K562 (cell line): ENCODE measurements around the gene PRM3. TPM values are rescaled to one million over a fixed set of nuclear protein-coding genes. Genes with fewer than 3 reads are reported as not detected.

Experiments used
- ATAC-seq: fragments of 200-7000 bp; cut with Tn5 transposase; 3 replicates; pipeline ENCODE4 v1.9.1; 2020; ENCODE audit warnings: moderate library complexity
- BruUV-seq: library from RNA; stranded (reverse); fragments of 400-500 nt; replicated peaks from 2 replicates; lab custom pipeline; 2021; lab: Mats Ljungman, UMichigan
- CTCF ChIA-PET: fragments of 300-600 bp; formaldehyde crosslinking; extraction: SDS; loops from one replicate; lab custom pipeline; 2021; ENCODE audit warnings: low intra/inter-chr PET ratio; lab: Yijun Ruan, JAX
- POLR2A ChIA-PET: fragments of 300-600, 350-650 bp; sonication (Branson Sonifier 250); formaldehyde crosslinking; extraction: SDS; loops from one replicate; lab custom pipeline; 2021; ENCODE audit warnings: antibody characterized with exemption, inconsistent platforms; lab: Yijun Ruan, JAX
- DNase-seq, 4 experiments: peaks; one replicate each; pipeline versions ENCODE4 v3.0.0 to v3.0.0-alpha.2; 2011 to 2018; ENCODE audit warnings: low spot score in 3 of 4, mixed read lengths in 3 of 4; ENCODE audit errors: extremely low read depth in 1 of 4
- FAIRE-seq: peaks from 2 replicates; lab custom pipeline; 2011; peaks lifted over from hg19 to GRCh38; lab: Jason Lieb, UNC
- H2AFZ ChIP-seq: 2 replicates; pipeline ENCODE4 v1.6.0; 2011; ENCODE audit warnings: low read depth, low read length, control low read depth, inconsistent platforms
- H3K27ac ChIP-seq: fragments of 200-600 bp; 3 replicates; pipeline ENCODE4 v1.8.0; 2011; ENCODE audit warnings: low read depth, mild to moderate bottlenecking, control low read depth, inconsistent platforms, low read length, moderate library complexity, mixed read lengths; ENCODE audit errors: extremely low read depth
- H3K27me3 ChIP-seq, 2 experiments: fragments of 300-600 bp in 1 of 2; 2 replicates in 1 of 2; 3 replicates in 1 of 2; pipeline versions ENCODE4 v1.6.0 to v1.8.0; 2011; ENCODE audit warnings: inconsistent platforms in 2 of 2, low read length in 2 of 2, mild to moderate bottlenecking in 1 of 2, mixed read lengths in 1 of 2, moderate library complexity in 1 of 2; ENCODE audit not compliant: control insufficient read depth in 2 of 2, insufficient read depth in 2 of 2
- H3K36me3 ChIP-seq: fragments of 300-600 bp; 3 replicates; pipeline ENCODE4 v1.8.0; 2011; ENCODE audit warnings: mild to moderate bottlenecking, low read length, inconsistent platforms; ENCODE audit not compliant: control insufficient read depth, insufficient read depth
- H3K4me1 ChIP-seq, 2 experiments: fragments of 200-600 bp in 1 of 2; replicated peaks in 1 of 2; 2 replicates in 1 of 2; 3 replicates in 1 of 2; pipeline versions ENCODE4 v1.5.1 to v1.8.0; 2011; ENCODE audit warnings: inconsistent platforms in 2 of 2, low read length in 2 of 2, mild to moderate bottlenecking in 1 of 2, mixed read lengths in 1 of 2, moderate library complexity in 1 of 2; ENCODE audit not compliant: control insufficient read depth in 2 of 2, insufficient read depth in 2 of 2
- H3K4me2 ChIP-seq: 2 replicates; pipeline ENCODE4 v1.6.1; 2011; ENCODE audit warnings: low read length, control low read depth, inconsistent platforms, mixed read lengths; ENCODE audit not compliant: insufficient read depth
- H3K4me3 ChIP-seq: fragments of 200-600 bp; sonication (generic), shearing (Covaris generic); 2 replicates; pipeline ENCODE4 v1.5.1; 2016; ENCODE audit warnings: control low read depth, inconsistent platforms
- H3K79me2 ChIP-seq: fragments of 200-600 bp; 3 replicates; pipeline ENCODE4 v1.8.0; 2011; ENCODE audit warnings: low read length, inconsistent platforms; ENCODE audit not compliant: control insufficient read depth, insufficient read depth
- H3K9ac ChIP-seq, 2 experiments: 2 replicates each; pipeline versions ENCODE4 v1.6.0 to v1.6.1; 2011; ENCODE audit warnings: low read depth in 2 of 2, low read length in 2 of 2, control low read depth in 1 of 2, inconsistent platforms in 1 of 2, mild to moderate bottlenecking in 1 of 2, mixed read lengths in 1 of 2; ENCODE audit not compliant: insufficient read depth in 1 of 2
- H3K9me1 ChIP-seq: one replicate; pipeline ENCODE4 v1.6.0; 2011; ENCODE audit warnings: inconsistent platforms, mild to moderate bottlenecking, low read length, moderate library complexity; ENCODE audit not compliant: control insufficient read depth, insufficient read depth
- H3K9me3 ChIP-seq: replicated peaks from 2 replicates; pipeline ENCODE4 v1.5.1; 2011; ENCODE audit warnings: low read depth, low read length, inconsistent platforms; ENCODE audit not compliant: control insufficient read depth, insufficient read depth
- H4K20me1 ChIP-seq: replicated peaks from 2 replicates; pipeline ENCODE4 v1.6.1; 2011; ENCODE audit warnings: low read length, inconsistent platforms, mixed read lengths; ENCODE audit not compliant: control insufficient read depth, insufficient read depth
- ESRRA ChIP-seq: fragments of 450-650 bp; IDR thresholded peaks from 2 replicates; pipeline ENCODE4 v1.6.1; 2014; ENCODE audit warnings: low read depth, mild to moderate bottlenecking, moderate library complexity, borderline replicate concordance
- FOXM1 ChIP-seq, 2 experiments: fragments of 450-650 bp in 1 of 2; sonication (generic) in 1 of 2; formaldehyde crosslinking in 1 of 2; IDR thresholded peaks; 2 replicates each; pipeline versions ENCODE4 v1.6.1 to v1.9.0; 2017 to 2022; ENCODE audit warnings: low read depth in 2 of 2, mild to moderate bottlenecking in 2 of 2, missing genetic modification reagents in 1 of 2, moderate library complexity in 1 of 2
- KDM5B ChIP-seq: fragments of 200-600 bp; sonication (generic); IDR thresholded peaks from 2 replicates; pipeline ENCODE4 v1.6.1; 2012; ENCODE audit warnings: low read depth, mild to moderate bottlenecking, moderate library complexity, low read length, control low read depth, inconsistent platforms; ENCODE audit not compliant: insufficient replicate concordance
- NCOR1 ChIP-seq: fragments of 450-650 bp; IDR thresholded peaks from 2 replicates; pipeline ENCODE4 v1.6.1; 2016; ENCODE audit warnings: mild to moderate bottlenecking, moderate library complexity
- POLR2G ChIP-seq: fragments of 200-400 bp; formaldehyde crosslinking; IDR thresholded peaks from 2 replicates; pipeline ENCODE4 v1.6.1; 2017; ENCODE audit warnings: low read depth, mild to moderate bottlenecking, antibody characterized with exemption, low read length, moderate library complexity
- RAD21 ChIP-seq, 2 experiments: fragments of 250-450 bp in 1 of 2; fragments of 450-650 bp in 1 of 2; sonication (Bioruptor Pico) in 1 of 2; formaldehyde crosslinking in 1 of 2; IDR thresholded peaks in 1 of 2; conservative IDR thresholded peaks in 1 of 2; 2 replicates each; pipeline versions ENCODE4 v1.4.0 to v1.8.0; 2020 to 2022; ENCODE audit warnings: mild to moderate bottlenecking in 2 of 2, moderate library complexity in 1 of 2
- RBFOX2 ChIP-seq: fragments of 200-400 bp; formaldehyde crosslinking; IDR thresholded peaks from 2 replicates; pipeline ENCODE4 v1.6.1; 2017; ENCODE audit warnings: low read depth, mild to moderate bottlenecking, low read length, moderate library complexity
- RBM22 ChIP-seq: fragments of 200-400 bp; formaldehyde crosslinking; IDR thresholded peaks from 2 replicates; pipeline ENCODE4 v1.6.1; 2018; ENCODE audit warnings: low read length, low read depth; ENCODE audit not compliant: poor library complexity, severe bottlenecking
- SMAD1 ChIP-seq: fragments of 150-350 bp; IDR thresholded peaks from 2 replicates; pipeline ENCODE4 v1.6.1; 2014; ENCODE audit warnings: low read length, low read depth; ENCODE audit not compliant: partially characterized antibody
- SREBF2 ChIP-seq: sonication (generic); formaldehyde crosslinking; IDR thresholded peaks from 2 replicates; pipeline ENCODE4 v1.4.0; 2020; ENCODE audit warnings: mild to moderate bottlenecking, missing genetic modification reagents
- XRCC5 ChIP-seq: fragments of 200-400 bp; formaldehyde crosslinking; IDR thresholded peaks from 2 replicates; pipeline ENCODE4 v1.6.1; 2017; ENCODE audit warnings: low read depth, mild to moderate bottlenecking, low read length
- ZBTB33 ChIP-seq: sonication (generic); formaldehyde crosslinking; IDR thresholded peaks from 2 replicates; pipeline ENCODE4 v1.8.1; 2023; ENCODE audit warnings: mild to moderate bottlenecking, missing genetic modification reagents
- ZEB2 ChIP-seq: fragments of 450-650 bp; IDR thresholded peaks from 2 replicates; pipeline ENCODE4 v1.6.1; 2016
- ZNF445 ChIP-seq: fragments of 250-450 bp; sonication (Bioruptor Pico); IDR thresholded peaks from 2 replicates; pipeline ENCODE4 v1.4.0; 2020; ENCODE audit warnings: low read depth, mild to moderate bottlenecking, moderate library complexity
- ZNF695 ChIP-seq: fragments of 450-650 bp; formaldehyde crosslinking; IDR thresholded peaks from 2 replicates; pipeline ENCODE4 v1.4.0; 2020; ENCODE audit warnings: mild to moderate bottlenecking, moderate library complexity
- WGBS: fragments of 100-300 bp; shearing (Covaris generic); methylation state at CpG from one replicate; pipeline ENCODE4 v1.1.6; 2016; ENCODE audit warnings: low coverage, mixed read lengths; ENCODE audit not compliant: insufficient coverage; ENCODE audit errors: missing lambda C conversion rate; 5-methylcytosine and 5-hydroxymethylcytosine counted together
- in situ Hi-C: fragments of 300-500 bp; cut with MboI; formaldehyde crosslinking; loops from 4 replicates; pipeline ENCODE4 v1.15.0; 2018; ENCODE audit warnings: inconsistent platforms, mixed read lengths
- intact Hi-C: fragments of 100-400 bp; cut with micrococcal nuclease; formaldehyde crosslinking; loops from 2 replicates; pipeline ENCODE4 v1.14.2; 2022
- polyA plus RNA-seq, 8 experiments: library from polyadenylated mRNA; depleted of rRNA in 4 of 8; stranded (reverse) in 5 of 8; unstranded in 3 of 8; fragments of >200 nt; fragmentation: Nextera tagmentation in 2 of 8; fragmentation: Illumina TruSeq in 1 of 8; extraction: Ambion mirVana in 2 of 8; extraction: Trizol in 1 of 8; gene quantifications; 2 replicates each; pipeline versions ENCODE4 v1.2.1 to v1.2.3, GENCODE V29; 2011 to 2014; ENCODE audit warnings: inconsistent platforms in 1 of 8, missing spikeins in 1 of 8
- total RNA-seq, 7 experiments: library from RNA; depleted of rRNA in 6 of 7; stranded (reverse); fragments of >200 nt in 6 of 7; fragmentation: Illumina TruSeq in 2 of 7; extraction: Trizol in 2 of 7; gene quantifications; 2 replicates each; pipeline versions ENCODE4 v1.2.1 to v1.2.3, GENCODE V29; 2011 to 2021; ENCODE audit warnings: low replicate concordance in 1 of 7
- TF ChIP-seq, protein P1 (sequence below), 3 experiments: IDR thresholded peaks in 2 of 3; conservative IDR thresholded peaks in 1 of 3; 2 replicates each; pipeline ENCODE4 v1.5.1; 2011 to 2012; ENCODE audit warnings: low read length in 3 of 3, mild to moderate bottlenecking in 3 of 3, control low read depth in 2 of 3, improper control_type of control experiment in 1 of 3, inconsistent platforms in 1 of 3, low read depth in 1 of 3, mixed read lengths in 1 of 3, moderate library complexity in 1 of 3; ENCODE audit not compliant: insufficient read depth in 2 of 3

The PRM3 gene
- total and polyA plus RNA-seq, 9 of the 15 experiments (the other 6 are each of a cell fraction or from before 2014, with no cell fraction given), result not detected

- Histone ChIP-seq H3K4me2 (no peak overlapping the region), H3K4me3 (no peak overlapping the region), H3K9ac (peak overlapping the region in 1 of 2 experiments; percentile 17; a peak in 1 of 4 replicates), H3K27me3 (no peaks in the 10 kb centered on the region), H3K9me1 (no peaks in the 10 kb centered on the region), H3K36me3 (peaks cover 25% of the 10 kb centered on the region; the same call in 1 of the 3 replicates), H3K27ac (no peak overlapping the region), H3K9me3 (no peaks in the 10 kb centered on the region), H3K79me2 (peaks cover 21% of the 10 kb centered on the region), H3K4me1 (peaks cover 24 to 26% of the 10 kb centered on the region in 2 experiments; a peak in 4 of 5 replicates), H2AFZ (no peak overlapping the region), H4K20me1 (no peaks in the 10 kb centered on the region)
- ATAC-seq (no peak), DNase-seq (no peak), FAIRE-seq (no peak)
- BruUV-seq, result no TSS peak
- ChIA-PET CTCF (no interaction called here), POLR2A (interaction anchor here (0.6 kb wide), 1 partner anchor 121 kb away, joined by 3 read pairs; no protein-coding TSS in a partner anchor)
- intact Hi-C loops (loop anchor here (10.0 kb wide), 2 partner anchors 45 to 115 kb away; no protein-coding TSS in a partner anchor), in situ Hi-C loops (no loop called here)
- WGBS, result 88% methylated on average over 49 of the region's 63 CpGs
- TF ChIP-seq NCOR1 (no peak), RBM22 (peak; percentile 35), SMAD1 (no peak), XRCC5 (no peak), ZNF695 (CRISPR knock-in tag) (no peak), ZEB2 (no peak), ZNF445 (no peak), RBFOX2 (peak; percentile 58), POLR2G (peak; percentile 76), KDM5B (peak; percentile 27), ESRRA (no peak), SREBF2 (CRISPR knock-in tag) (no peak), RAD21 (CRISPR knock-in tag; conservative IDR thresholded peaks at IDR 0.05 in 1 of 2, IDR thresholded peaks at IDR 0.05 in 1 of 2) (no peak), FOXM1 (IDR thresholded peaks at IDR 0.05; ENCODE audit: low read depth) (no peak), FOXM1 (CRISPR knock-in tag; IDR thresholded peaks at IDR 0.05; ENCODE audit: low read depth) (no peak), ZBTB33 (peak; percentile 40; the same call in 1 of the 2 replicates)
- TF ChIP-seq, protein P1, sequence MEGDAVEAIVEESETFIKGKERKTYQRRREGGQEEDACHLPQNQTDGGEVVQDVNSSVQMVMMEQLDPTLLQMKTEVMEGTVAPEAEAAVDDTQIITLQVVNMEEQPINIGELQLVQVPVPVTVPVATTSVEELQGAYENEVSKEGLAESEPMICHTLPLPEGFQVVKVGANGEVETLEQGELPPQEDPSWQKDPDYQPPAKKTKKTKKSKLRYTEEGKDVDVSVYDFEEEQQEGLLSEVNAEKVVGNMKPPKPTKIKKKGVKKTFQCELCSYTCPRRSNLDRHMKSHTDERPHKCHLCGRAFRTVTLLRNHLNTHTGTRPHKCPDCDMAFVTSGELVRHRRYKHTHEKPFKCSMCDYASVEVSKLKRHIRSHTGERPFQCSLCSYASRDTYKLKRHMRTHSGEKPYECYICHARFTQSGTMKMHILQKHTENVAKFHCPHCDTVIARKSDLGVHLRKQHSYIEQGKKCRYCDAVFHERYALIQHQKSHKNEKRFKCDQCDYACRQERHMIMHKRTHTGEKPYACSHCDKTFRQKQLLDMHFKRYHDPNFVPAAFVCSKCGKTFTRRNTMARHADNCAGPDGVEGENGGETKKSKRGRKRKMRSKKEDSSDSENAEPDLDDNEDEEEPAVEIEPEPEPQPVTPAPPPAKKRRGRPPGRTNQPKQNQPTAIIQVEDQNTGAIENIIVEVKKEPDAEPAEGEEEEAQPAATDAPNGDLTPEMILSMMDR (IDR thresholded peaks at IDR 0.05 in 2 of 3, conservative IDR thresholded peaks at IDR 0.05 in 1 of 3; ENCODE audit: insufficient read depth in 2 of 3, low read depth in 1 of 3, low read length in 3 of 3), result no peak
These were observed 24.0 kb downstream of the PRM3 start for GRCh38 chr16:11249233-11250061.
